ENCODE measurements around the gene PGGHG. TPM values are rescaled to one million over a fixed set of nuclear protein-coding genes. Genes with fewer than 3 reads are reported as not detected.

PGGHG gene
- total and polyA plus RNA-seq, 7 donors = 1.6 to 68.0 (median 13.0) TPM

DNA sequence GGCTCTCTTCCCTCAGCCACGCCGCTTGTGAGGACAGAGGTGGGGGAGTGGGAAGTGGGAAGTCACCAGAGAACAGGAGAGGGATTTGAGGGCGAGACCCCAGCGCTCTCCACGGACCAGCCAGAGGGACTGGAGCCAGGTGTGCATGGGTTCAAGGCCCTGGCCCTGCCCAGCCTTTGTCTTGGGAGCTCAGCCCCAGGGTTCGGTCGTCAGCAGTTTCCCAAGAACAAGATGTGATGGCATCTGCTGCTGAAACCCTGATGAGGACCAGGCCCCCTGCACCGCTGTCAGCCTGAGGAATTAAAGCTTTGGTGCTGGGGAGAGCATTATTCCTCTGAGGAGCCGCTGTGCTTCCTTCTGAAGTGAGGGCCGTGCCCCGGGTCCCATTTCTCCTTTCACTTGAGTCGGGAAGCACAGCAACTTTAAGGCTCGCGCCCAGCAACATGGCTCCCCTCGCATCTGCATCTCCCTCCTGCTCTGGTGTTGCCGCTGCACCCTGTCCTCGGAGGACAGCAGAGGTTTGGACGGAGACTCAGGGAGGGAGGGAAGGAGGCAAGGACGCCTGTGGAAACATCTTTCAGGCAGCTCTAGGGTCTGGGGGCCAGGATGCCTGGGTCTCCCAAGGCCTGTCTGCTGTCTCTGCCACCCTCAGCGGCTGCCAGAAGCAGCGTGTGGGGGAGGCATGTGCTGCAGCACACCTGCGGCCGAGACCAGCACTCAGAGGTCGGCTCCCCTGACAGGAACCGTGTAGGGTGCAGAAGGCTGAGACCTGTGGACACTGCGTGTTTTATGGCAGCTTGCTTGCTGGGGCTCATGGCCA is 6.6 kb downstream of the PGGHG start:
- Histone ChIP-seq H3K27me3 (peaks cover 22 to 51% (median 28%) of the 10 kb centered on the region in 3 donors), H3K4me3 (no peak overlapping the region), H3K27ac (no peak overlapping the region), H3K4me1 (no peaks in the 10 kb centered on the region), H3K36me3 (peaks cover 0 to 14% (median 0%) of the 10 kb centered on the region in 4 donors), H3K9me3 (no peaks in the 10 kb centered on the region)
- peak; percentile 59 for DNase-seq
- intact Hi-C loops (cut with DNase I) = no loop called here
- WGBS, 2 donors = 84 to 86% methylated on average over 26 of the region's 26 CpGs
- TF ChIP-seq, protein P1, sequence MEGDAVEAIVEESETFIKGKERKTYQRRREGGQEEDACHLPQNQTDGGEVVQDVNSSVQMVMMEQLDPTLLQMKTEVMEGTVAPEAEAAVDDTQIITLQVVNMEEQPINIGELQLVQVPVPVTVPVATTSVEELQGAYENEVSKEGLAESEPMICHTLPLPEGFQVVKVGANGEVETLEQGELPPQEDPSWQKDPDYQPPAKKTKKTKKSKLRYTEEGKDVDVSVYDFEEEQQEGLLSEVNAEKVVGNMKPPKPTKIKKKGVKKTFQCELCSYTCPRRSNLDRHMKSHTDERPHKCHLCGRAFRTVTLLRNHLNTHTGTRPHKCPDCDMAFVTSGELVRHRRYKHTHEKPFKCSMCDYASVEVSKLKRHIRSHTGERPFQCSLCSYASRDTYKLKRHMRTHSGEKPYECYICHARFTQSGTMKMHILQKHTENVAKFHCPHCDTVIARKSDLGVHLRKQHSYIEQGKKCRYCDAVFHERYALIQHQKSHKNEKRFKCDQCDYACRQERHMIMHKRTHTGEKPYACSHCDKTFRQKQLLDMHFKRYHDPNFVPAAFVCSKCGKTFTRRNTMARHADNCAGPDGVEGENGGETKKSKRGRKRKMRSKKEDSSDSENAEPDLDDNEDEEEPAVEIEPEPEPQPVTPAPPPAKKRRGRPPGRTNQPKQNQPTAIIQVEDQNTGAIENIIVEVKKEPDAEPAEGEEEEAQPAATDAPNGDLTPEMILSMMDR (IDR thresholded peaks at IDR 0.05) = no peak
- TF ChIP-seq POLR2A (IDR thresholded peaks at IDR 0.05) (no peak), EP300 (IDR thresholded peaks at IDR 0.05) (no peak), POLR2AphosphoS5 (IDR thresholded peaks at IDR 0.05) (no peak)

DNA sequence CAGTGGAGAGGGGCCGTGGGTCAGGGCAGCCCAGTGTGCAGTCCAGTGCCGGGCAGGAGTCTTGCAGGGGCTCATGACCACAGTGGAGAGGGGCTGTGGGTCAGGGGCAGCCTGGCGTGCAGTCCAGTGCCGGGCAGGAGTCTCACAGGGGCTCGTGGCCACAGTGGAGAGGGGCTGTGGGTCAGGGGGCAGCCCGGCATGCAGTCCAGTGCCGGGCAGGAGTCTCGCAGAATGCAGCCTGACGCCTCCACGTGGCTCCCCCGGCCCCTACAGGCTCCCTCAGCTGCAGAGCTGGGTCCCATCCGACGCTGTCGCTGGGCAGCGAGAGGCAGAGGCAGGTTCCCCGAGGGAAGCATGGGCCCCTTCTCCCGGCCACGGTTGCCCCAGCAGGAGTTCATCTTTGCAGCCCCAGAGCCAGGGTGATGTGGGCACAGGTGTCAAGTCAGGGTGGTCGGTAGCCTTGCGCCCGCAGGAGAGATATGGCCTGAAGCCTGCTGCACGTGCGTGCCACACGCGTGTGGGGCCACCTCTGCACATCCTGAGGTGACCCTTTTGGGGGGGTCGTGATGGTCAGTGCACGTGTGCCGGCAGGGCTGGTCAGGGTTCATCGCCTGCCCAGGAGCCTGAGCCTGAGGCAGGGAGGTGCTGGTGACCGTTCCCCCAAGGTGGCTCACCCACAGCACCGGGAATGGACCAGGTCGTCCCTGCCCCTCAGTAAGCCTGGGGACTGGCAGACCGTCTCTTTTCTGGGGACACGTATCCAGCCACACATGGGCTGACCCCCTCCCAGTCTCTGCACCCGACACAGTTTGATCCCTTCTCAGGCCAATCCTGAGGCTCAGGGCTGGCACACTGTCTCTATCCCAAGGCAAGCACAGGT is 7.5 kb downstream of the PGGHG start:
- H3K4me1 ChIP-seq = no peaks in the 10 kb centered on the region
- H3K9me3 ChIP-seq = no peaks in the 10 kb centered on the region
- no peak for TF ChIP-seq EP300 (IDR thresholded peaks at IDR 0.05)
- no peak for TF ChIP-seq POLR2AphosphoS5 (IDR thresholded peaks at IDR 0.05)
- no peak for TF ChIP-seq POLR2A (IDR thresholded peaks at IDR 0.05)
- TF ChIP-seq, protein P1 (IDR thresholded peaks at IDR 0.05) = no peak
- no peak overlapping the region for H3K27ac ChIP-seq
- intact Hi-C loops (cut with DNase I) = no loop called here
- 70 to 85% methylated on average over 35 of the region's 35 CpGs for WGBS, 2 donors
- peaks cover 0 to 11% (median 0%) of the 10 kb centered on the region in 4 donors for H3K36me3 ChIP-seq
- H3K27me3 ChIP-seq = peaks cover 22 to 58% (median 28%) of the 10 kb centered on the region in 3 donors
- no peak overlapping the region for H3K4me3 ChIP-seq
- DNase-seq = peak; percentile 64

DNA sequence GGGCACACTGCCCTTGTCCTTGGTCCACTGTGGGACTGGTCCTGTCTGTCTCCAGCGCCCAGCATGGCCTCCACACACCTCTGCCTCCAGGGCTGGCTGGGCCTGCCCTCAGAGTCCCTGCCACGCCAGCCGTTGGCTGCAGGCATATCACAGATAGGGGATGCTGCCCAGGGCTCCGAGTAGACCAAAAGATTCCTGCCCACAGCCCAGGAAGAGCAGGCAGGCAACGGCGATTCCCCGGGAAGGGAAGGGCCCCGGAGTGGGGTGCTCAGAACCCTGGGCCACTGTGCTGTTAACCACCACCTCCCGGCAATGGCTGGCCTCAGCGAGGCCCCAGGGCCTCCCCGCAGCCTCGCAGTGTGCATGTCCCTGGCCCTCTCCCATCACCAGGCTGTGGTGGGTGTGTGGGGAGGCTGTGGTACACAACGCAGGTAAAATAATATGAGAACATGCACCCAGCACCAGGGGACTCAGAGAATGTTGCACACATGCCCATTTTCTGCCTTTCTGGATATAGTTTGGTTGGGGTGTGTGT is 8.2 kb downstream of the PGGHG start:
- Histone ChIP-seq H3K4me1 (no peaks in the 10 kb centered on the region), H3K4me3 (no peak overlapping the region), H3K27me3 (peaks cover 22 to 58% (median 28%) of the 10 kb centered on the region in 3 donors), H3K9me3 (no peaks in the 10 kb centered on the region), H3K36me3 (peaks cover 0 to 11% (median 0%) of the 10 kb centered on the region in 4 donors), H3K27ac (no peak overlapping the region)
- TF ChIP-seq POLR2A (IDR thresholded peaks at IDR 0.05) (no peak), EP300 (IDR thresholded peaks at IDR 0.05) (no peak)
- TF ChIP-seq, protein P1 (IDR thresholded peaks at IDR 0.05) = no peak
- intact Hi-C loops (cut with DNase I) = no loop called here
- DNase-seq = peak; percentile 63
- 31 to 77% methylated on average over 13 of the region's 13 CpGs for WGBS, 2 donors

DNA sequence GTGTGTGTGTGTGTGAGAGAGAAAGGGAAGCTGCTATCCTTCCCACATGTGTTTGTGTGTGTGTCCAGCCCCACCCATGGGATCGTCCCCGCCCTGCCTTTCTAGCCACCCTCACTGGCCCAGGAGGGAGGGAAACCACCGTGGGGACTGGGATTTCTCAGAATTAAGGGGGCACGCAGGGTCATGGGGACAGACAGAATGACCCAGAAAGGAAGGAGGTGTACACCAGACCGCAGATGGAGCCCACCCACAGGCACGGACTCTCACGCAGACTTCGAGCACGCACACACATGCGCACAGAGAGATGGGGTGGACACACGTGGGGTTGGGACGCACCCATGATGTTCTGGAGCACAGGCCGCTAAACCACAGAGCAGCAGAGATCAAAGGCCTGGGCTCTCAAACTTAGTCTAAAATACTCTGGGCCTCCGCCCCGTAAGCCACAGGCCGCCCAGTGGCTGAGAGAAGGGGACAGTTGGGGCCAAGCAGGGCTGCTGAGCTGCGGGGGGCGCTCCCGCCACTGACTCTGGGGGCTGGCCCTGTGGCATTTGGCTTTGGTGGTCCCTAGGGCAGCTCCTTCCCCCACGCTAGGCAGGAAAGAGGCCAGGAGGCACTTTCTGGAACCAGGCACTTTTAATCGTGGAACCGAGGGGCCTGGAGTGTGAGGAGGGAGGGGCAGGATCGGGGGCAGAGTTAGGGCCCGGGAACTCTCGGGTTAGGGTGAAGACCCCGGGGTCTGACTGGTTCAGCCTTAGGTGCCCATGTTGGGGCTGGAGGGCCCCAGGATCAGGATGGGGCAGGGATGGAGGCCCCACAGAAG is 8.9 kb downstream of the PGGHG start:
- peaks cover 22 to 58% (median 28%) of the 10 kb centered on the region in 3 donors for H3K27me3 ChIP-seq
- no peaks in the 10 kb centered on the region for H3K9me3 ChIP-seq
- TF ChIP-seq, protein P1 (IDR thresholded peaks at IDR 0.05) = no peak
- TF ChIP-seq POLR2A (IDR thresholded peaks at IDR 0.05) (no peak), POLR2AphosphoS5 (IDR thresholded peaks at IDR 0.05) (no peak), EP300 (IDR thresholded peaks at IDR 0.05) (no peak)
- H3K4me3 ChIP-seq = no peak overlapping the region
- intact Hi-C loops (cut with DNase I) = no loop called here
- H3K27ac ChIP-seq = no peak overlapping the region
- H3K36me3 ChIP-seq = peaks cover 0 to 11% (median 0%) of the 10 kb centered on the region in 4 donors
- 27 to 59% methylated on average over 26 of the region's 26 CpGs for WGBS, 2 donors
- DNase-seq = peak; percentile 74
- no peaks in the 10 kb centered on the region for H3K4me1 ChIP-seq

Measured in sigmoid colon (tissue), 7 donors.